Renal cortex interstitium (tissue), 15 donors: Measurements from ENCODE around the gene ST6GALNAC2. TPM values are rescaled to one million over a fixed set of nuclear protein-coding genes. Genes with fewer than 3 reads are reported as not detected.
"Not testable (repeated sequence)": the region's sequence is repeated elsewhere in the genome, so short reads cannot be mapped to it uniquely, and the experiment has no call there.

Experiments used
- DNase-seq, 11 donors: peaks; one replicate each; pipeline ENCODE4 v3.0.0-alpha.2; 2013; ENCODE audit warnings: low read depth in 9 of 11, low spot score in 4 of 11; ENCODE audit errors: extremely low read depth in 1 of 11
- long read RNA-seq, 16 experiments: transcript quantifications; one replicate each; lab custom pipeline, GENCODE V29; 2026
- polyA plus RNA-seq, 3 donors: library from polyadenylated mRNA; unstranded; fragments of 120-200 nt; gene quantifications; one replicate each; pipeline ENCODE4 v1.2.1, GENCODE V29; 2013; ENCODE audit not compliant: insufficient read length in 3 of 3

Gene ST6GALNAC2
- polyA plus RNA-seq: 1 to 10 TPM; 5.8 to 9.9 (median 9.8) TPM
- long read RNA-seq, donor 1, partial matches to known transcripts: 0 of 1 reads
- long read RNA-seq, donor 1, other reads (novel, unspliced or antisense): 0 of 1 reads
- long read RNA-seq, donor 2: 0 reads
- long read RNA-seq, donor 3, partial matches to known transcripts: 0 of 1 reads
- long read RNA-seq, donor 3, other reads (novel, unspliced or antisense): 0 of 1 reads
- long read RNA-seq, donor 4: 0 reads
- long read RNA-seq, donor 5: 0 reads
- long read RNA-seq, donor 6, partial matches to known transcripts: 0 of 1 reads
- long read RNA-seq, donor 6, other reads (novel, unspliced or antisense): 0 of 1 reads
- long read RNA-seq, donor 7, partial matches to known transcripts: 0 of 1 reads
- long read RNA-seq, donor 7, other reads (novel, unspliced or antisense): 0 of 1 reads
- long read RNA-seq, donor 8: 0 reads
- long read RNA-seq, donor 9, partial matches to known transcripts: 0 of 3 reads
- long read RNA-seq, donor 9, other reads (novel, unspliced or antisense): 0 of 3 reads
- long read RNA-seq, donor 10, partial matches to known transcripts: 0 of 2 reads
- long read RNA-seq, donor 10, other reads (novel, unspliced or antisense): 0 of 2 reads
- long read RNA-seq, donor 11, partial matches to known transcripts: 5 of 7 reads
- long read RNA-seq, donor 11, other reads (novel, unspliced or antisense): 0 of 7 reads
- long read RNA-seq, donor 12: 0 reads
- long read RNA-seq, donor 13: 0 reads
- long read RNA-seq, donor 14, partial matches to known transcripts: 0 of 2 reads
- long read RNA-seq, donor 14, other reads (novel, unspliced or antisense): 0 of 2 reads
- long read RNA-seq, donor 15, partial matches to known transcripts: 12 of 24 reads
- long read RNA-seq, donor 15, other reads (novel, unspliced or antisense): 12 of 24 reads
- long read RNA-seq, donor 16, transcript ST6GALNAC2-201 (9 exons, 2,170 nt): major isoform, 7 of 7 reads
- long read RNA-seq, donor 16, partial matches to known transcripts: 0 of 7 reads
- long read RNA-seq, donor 16, other reads (novel, unspliced or antisense): 0 of 7 reads

- peak in 4 of 11 donors; percentile 42 to 60 (median 58) for DNase-seq
Observed at GRCh38 chr17:76585649-76586593, at the start of gene ST6GALNAC2. ST6GALNAC2 (minus strand) TSS chr17:76585860; CDS start chr17:76585808, 52 bp downstream.

- DNase-seq: no peak
Observed at GRCh38 chr17:76635039-76635438, 49.4 kb upstream of the ST6GALNAC2 start.

- DNase-seq: no peak
Observed at GRCh38 chr17:76633628-76634328, 48.1 kb upstream of the ST6GALNAC2 start.

- DNase-seq: no peak
Observed at GRCh38 chr17:76631821-76632565, 46.3 kb upstream of the ST6GALNAC2 start.

- DNase-seq: no peak
Observed at GRCh38 chr17:76630151-76630550, 44.5 kb upstream of the ST6GALNAC2 start.

GRCh38 chr17:76627510-76627909 lies 41.9 kb upstream of the ST6GALNAC2 start:
- DNase-seq: no peak

GRCh38 chr17:76626442-76626841 lies 40.8 kb upstream of the ST6GALNAC2 start:
- no peak for DNase-seq

GRCh38 chr17:76625496-76625895 lies 39.8 kb upstream of the ST6GALNAC2 start:
- DNase-seq: no peak

- peak in 2 of 11 donors; percentile 40 to 61 for DNase-seq
Observed at GRCh38 chr17:76623271-76624146, 37.8 kb upstream of the ST6GALNAC2 start.

- no peak for DNase-seq
Observed at GRCh38 chr17:76617838-76618237, 32.2 kb upstream of the ST6GALNAC2 start.

- DNase-seq: no peak
Observed at GRCh38 chr17:76614912-76615617, 29.4 kb upstream of the ST6GALNAC2 start.

GRCh38 chr17:76614064-76614759 lies 28.6 kb upstream of the ST6GALNAC2 start:
- DNase-seq: not testable (repeated sequence)

- DNase-seq: no peak
Observed at GRCh38 chr17:76612977-76613851, 27.6 kb upstream of the ST6GALNAC2 start.

- DNase-seq: no peak
Observed at GRCh38 chr17:76612465-76612864, 26.8 kb upstream of the ST6GALNAC2 start.
